HUDEP-2 (cell line): Measurements from ENCODE around the gene CYB561A3.
A peak's percentile ranks its signal among the peaks of the same experiment; 100 is the strongest.

ENCODE experiments used
- DNase-seq, 76 experiments: peaks; one replicate each; lab custom pipeline; 2025; ENCODE audit not compliant: unreplicated experiment in 76 of 76; lab: John Stamatoyannopoulos, UW

CYB561A3 gene

DNA sequence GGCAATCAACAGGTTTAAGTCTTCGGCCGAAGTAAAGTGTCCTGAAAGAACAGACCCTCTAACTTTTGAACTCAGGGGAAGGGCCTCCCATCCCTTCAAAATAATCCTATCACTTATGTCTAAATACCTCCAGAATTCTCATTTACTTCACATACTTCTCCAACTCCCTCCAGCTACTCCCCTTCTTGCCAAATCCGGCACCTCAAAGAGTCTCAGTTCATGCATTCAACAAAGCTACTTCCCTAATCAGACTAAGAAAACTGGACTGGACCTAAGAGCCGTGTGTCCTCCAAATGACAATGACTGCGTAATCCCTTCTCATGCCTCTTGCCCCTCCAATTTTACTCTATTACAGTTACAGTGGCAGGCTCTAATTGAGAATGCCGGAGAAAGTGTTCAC, 30.0 kb downstream of the CYB561A3 start:
- DNase-seq: peak in 2 of 76 experiments; percentile 15 to 18

- no peak for DNase-seq
These were observed 31.8 kb downstream of the CYB561A3 start for GRCh38 chr11:61329871-61330270.

GRCh38 chr11:61328351-61328750, 33.3 kb downstream of the CYB561A3 start:
- DNase-seq: no peak

GRCh38 chr11:61327669-61328071, 34.0 kb downstream of the CYB561A3 start:
- DNase-seq: no peak

- DNase-seq: peak in 24 of 76 experiments; percentile 7 to 54 (median 29)
These were observed 35.9 kb downstream of the CYB561A3 start for GRCh38 chr11:61325649-61326414.

- peak in 11 of 76 experiments; percentile 11 to 55 (median 20) for DNase-seq
These were observed 46.4 kb downstream of the CYB561A3 start for GRCh38 chr11:61315260-61315659.

GRCh38 chr11:61310749-61311148, 50.9 kb downstream of the CYB561A3 start:
- no peak for DNase-seq

- no peak for DNase-seq
These were observed 51.9 kb downstream of the CYB561A3 start for GRCh38 chr11:61309739-61310138.

DNA sequence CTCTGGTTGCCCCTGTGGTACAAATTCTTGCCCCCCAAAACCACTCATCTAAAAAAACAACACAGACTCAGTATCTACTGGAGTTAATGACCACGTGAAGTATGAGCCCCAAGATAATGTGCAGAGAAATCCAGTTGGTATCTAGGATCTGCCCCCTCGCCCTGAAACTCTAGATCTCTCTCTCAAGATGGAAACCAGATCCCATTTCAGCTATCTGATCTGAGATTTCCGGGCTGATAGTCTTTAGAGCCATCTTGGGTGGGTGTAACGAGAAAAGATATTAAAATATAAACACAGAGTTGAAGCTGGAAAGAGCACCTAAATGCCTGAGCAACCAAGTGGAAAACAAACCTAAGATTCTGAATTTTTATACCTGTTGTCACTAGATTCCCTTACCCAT, 52.5 kb downstream of the CYB561A3 start:
- no peak for DNase-seq

DNA sequence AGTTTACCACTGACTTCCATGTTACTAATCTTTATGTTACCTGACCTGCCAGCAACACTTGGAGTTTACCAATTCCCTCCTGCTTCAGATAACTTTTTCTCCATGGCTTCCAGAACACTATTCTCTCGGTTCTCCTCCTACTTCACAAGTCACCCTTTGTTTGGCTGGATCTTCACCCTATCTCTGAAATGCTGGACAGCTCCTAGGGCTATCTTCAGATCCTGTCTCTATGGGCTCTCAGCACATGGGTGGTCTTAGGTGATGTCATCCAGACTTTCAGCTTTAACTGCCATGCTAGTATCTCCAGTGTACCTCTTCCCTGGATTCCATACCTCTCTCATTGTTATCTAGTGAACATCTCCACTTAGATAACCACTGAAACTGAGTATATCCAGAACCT, 54.3 kb downstream of the CYB561A3 start:
- DNase-seq: no peak

DNA sequence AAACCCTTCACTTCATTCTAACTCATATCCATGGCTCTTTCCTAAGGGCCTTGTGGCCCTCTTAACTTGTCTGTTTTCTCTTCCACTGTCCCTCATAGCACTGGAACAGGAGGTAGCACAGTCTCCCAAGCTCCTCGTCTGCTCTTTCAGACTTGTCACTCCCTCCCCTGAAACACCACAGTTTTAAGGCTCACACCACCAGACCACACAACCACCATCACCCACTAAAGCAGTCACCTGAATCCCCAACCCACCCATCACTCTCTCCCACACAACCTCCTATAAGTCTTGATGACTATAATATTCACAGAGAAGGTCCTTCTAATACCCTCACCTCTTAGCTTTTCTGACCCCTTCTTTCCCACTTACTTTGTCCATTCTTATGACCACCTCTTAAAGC, 55.5 kb downstream of the CYB561A3 start:
- DNase-seq: no peak

- no peak for DNase-seq
These were observed 56.3 kb downstream of the CYB561A3 start for GRCh38 chr11:61305417-61305816.

DNA sequence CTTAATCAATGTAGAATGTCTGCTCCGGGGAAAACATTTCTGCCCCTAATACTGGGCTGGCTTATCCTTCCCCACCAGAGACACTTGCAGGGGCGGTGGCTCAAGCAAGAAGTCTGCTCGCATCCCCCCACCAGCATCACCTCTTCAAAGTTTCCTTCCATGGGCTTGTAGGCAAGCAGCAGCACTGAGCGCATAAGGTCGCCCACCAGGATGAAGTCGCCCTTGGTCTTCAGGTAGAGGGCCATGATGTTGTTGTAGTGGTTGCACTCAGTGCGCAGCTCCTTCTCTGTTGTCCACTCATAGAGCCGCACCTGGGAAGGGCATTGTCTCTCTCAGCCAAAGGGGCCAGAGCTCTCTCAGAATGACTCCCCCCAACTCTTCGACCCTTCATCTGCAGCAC, 58.0 kb downstream of the CYB561A3 start:
- DNase-seq: no peak

DNA sequence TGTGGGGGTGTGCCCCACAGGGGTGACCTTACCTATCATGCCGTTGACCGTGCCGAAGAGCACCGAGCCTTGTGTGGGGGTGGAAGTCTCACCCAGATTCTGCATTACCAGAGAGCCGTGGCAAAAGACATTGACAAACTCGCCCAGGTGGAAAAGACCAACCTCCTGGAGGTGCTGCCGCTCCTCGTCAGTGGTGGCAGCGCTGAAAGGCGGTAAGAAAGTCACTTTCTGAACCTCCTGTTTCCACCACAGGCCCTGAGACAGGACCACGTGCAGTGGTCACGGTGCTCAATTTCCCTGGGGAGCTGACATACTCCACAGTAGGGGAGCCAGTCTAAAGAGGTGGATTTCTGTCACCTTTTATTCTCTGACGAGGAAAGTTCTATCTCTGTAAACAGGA, 59.1 kb downstream of the CYB561A3 start:
- no peak for DNase-seq
